Thymus (tissue), 11 donors: ENCODE data around the gene RSPH10B2. TPM values are rescaled to one million over a fixed set of nuclear protein-coding genes. Genes with fewer than 3 reads are reported as not detected.
"Not testable (repeated sequence)": the region's sequence is repeated elsewhere in the genome, so short reads cannot be mapped to it uniquely, and the experiment has no call there.

Experiments used
- DNase-seq, 9 donors: peaks; one replicate each; pipeline ENCODE4 v3.0.0-alpha.2; 2013; ENCODE audit warnings: low spot score in 9 of 9, low read depth in 6 of 9, missing footprints in 1 of 9
- H3K27ac ChIP-seq, 2 donors: one replicate each; pipeline ENCODE4 v1.5.1; 2013; ENCODE audit warnings: control low read depth in 1 of 2, low read depth in 1 of 2, low read length in 1 of 2, mild to moderate bottlenecking in 1 of 2, moderate library complexity in 1 of 2
- H3K27me3 ChIP-seq, 2 donors: one replicate each; pipeline ENCODE4 v1.5.1; 2013; ENCODE audit warnings: low read length in 1 of 2; ENCODE audit not compliant: control insufficient read depth in 2 of 2, insufficient read depth in 1 of 2
- H3K36me3 ChIP-seq, 2 donors: one replicate each; pipeline ENCODE4 v1.5.1; 2013; ENCODE audit warnings: low read length in 1 of 2, mild to moderate bottlenecking in 1 of 2, moderate library complexity in 1 of 2; ENCODE audit not compliant: control insufficient read depth in 2 of 2, insufficient read depth in 2 of 2
- H3K4me1 ChIP-seq, 2 donors: one replicate each; pipeline ENCODE4 v1.5.1; 2013; ENCODE audit warnings: low read length in 2 of 2; ENCODE audit not compliant: control insufficient read depth in 2 of 2, insufficient read depth in 2 of 2
- H3K4me3 ChIP-seq, 2 donors: one replicate each; pipeline ENCODE4 v1.5.1; 2013; ENCODE audit warnings: low read length in 2 of 2, control low read depth in 1 of 2, mild to moderate bottlenecking in 1 of 2
- H3K9me3 ChIP-seq, 2 donors: one replicate each; pipeline ENCODE4 v1.5.1; 2013; ENCODE audit warnings: low read length in 1 of 2, mild to moderate bottlenecking in 1 of 2; ENCODE audit not compliant: control insufficient read depth in 2 of 2, insufficient read depth in 1 of 2
- WGBS: extraction: QIAGEN DNeasy Blood & Tissue Kit; methylation state at CpG from one replicate; pipeline ENCODE4 v1.1.7; 2013; 5-methylcytosine and 5-hydroxymethylcytosine counted together
- polyA plus RNA-seq: library from polyadenylated mRNA; stranded (reverse); fragments of 200-250 nt; gene quantifications from one replicate; pipeline ENCODE4 v1.2.3, GENCODE V29; 2013
- total RNA-seq: library from RNA; stranded (reverse); fragments of 120-200 nt; gene quantifications from one replicate; pipeline ENCODE4 v1.2.4, GENCODE V29; 2013
- donor health status: healthy.

Gene RSPH10B2
- total and polyA plus RNA-seq, 2 donors, result 0.14 to 0.25 TPM

DNA sequence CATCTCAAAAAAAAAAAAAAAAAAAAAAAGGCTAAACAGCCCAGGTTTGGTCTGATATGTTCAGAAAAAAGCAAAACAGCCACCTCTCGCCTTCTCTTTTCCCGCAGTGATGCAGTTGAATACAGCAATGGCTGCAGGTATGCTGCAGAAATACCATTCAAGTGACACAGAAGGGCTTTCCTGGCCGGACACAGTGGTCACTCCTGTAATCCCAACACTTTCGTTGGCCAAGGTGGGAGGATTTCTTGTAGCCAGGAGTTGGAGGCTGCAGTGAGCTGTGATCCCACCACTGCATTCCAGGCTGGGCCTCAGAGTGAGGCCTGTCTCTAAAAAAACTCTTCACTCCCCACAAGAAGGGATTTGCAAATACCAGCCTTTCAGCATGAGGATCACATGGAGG lies 29.6 kb upstream of the RSPH10B2 start:
- not testable (repeated sequence) for H3K27me3 ChIP-seq, H3K36me3 ChIP-seq, H3K9me3 ChIP-seq, H3K4me3 ChIP-seq, DNase-seq, H3K27ac ChIP-seq, H3K4me1 ChIP-seq
- 87% methylated on average over 4 of the region's 4 CpGs for WGBS

DNA sequence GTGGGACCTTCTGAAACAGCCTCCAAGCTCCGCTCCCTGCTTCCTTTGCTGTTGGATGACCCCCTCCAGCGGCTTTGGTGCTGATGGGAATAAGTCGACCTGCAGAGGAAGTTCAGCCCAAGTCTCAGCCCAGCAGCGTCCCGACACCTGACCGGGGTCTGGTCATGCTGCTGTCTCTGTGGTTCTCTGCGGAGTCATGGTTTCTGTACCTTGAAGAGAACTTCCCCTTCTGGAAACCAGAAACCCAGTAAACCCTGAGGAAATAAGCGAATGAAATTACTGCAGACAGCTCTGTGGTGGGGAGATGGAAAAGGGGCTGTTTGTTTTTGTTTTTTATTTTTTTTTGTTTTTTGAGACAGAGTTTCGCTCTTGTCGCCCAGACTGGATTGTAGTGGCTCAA lies 28.9 kb upstream of the RSPH10B2 start:
- DNase-seq, result peak in 1 of 9 donors; percentile 37
- Histone ChIP-seq H3K4me3 (no peak overlapping the region), H3K4me1 (peaks cover 2 to 5% of the 10 kb centered on the region in 2 donors), H3K36me3 (no peaks in the 10 kb centered on the region), H3K27me3 (no peaks in the 10 kb centered on the region), H3K27ac (no peak overlapping the region), H3K9me3 (peaks cover 0 to 2% of the 10 kb centered on the region in 2 donors)
- 23% methylated on average over 10 of the region's 10 CpGs for WGBS

DNA sequence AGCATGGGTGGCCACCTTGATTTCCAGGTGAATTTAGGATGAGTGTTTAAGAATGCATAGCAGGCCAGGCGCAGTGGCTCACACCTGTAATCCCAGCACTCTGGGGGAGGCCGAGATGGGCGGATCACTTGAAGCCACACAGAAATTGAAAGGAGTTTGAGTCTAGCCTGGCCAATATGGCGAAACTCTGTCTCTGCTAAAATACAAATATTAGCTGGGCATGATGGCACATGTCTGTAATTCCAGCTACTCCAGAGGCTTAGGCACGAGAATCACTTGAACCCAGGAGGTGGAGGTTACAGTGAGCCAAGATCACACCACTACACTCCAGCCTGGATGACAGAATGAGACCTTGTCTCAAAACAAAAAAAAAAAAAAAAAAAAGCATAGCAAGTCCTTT lies 27.6 kb upstream of the RSPH10B2 start:
- H3K4me1 ChIP-seq, H3K9me3 ChIP-seq, H3K27ac ChIP-seq, H3K27me3 ChIP-seq, H3K36me3 ChIP-seq, DNase-seq, H3K4me3 ChIP-seq: not testable (repeated sequence)
- 96% methylated on average over 5 of the region's 5 CpGs for WGBS

DNA sequence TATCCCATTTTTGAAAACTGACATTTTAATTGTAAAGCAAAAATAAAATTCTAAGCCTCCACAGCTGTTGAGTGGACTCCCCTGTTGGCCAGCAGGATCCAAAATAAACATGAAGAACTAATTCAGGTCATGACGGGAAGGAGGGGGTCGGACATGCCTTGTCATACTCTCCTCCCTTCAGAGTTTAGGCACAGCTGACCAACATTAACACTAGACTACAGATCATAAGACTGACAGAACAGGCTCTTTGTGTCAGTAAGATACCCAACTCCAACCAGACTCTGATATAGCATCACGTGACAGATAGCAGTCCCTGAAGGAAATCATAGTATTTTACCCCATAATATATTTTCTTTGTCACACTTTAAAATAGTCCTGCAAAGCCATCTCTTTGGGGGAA lies 26.2 kb upstream of the RSPH10B2 start:
- DNase-seq, result no peak
- WGBS, result 97% methylated on average over 3 of the region's 3 CpGs
- Histone ChIP-seq H3K36me3 (peaks cover 3% of the 10 kb centered on the region in 2 donors), H3K27ac (no peak overlapping the region), H3K4me3 (no peak overlapping the region), H3K9me3 (peaks cover 0 to 2% of the 10 kb centered on the region in 2 donors), H3K4me1 (peaks cover 5 to 8% of the 10 kb centered on the region in 2 donors), H3K27me3 (no peaks in the 10 kb centered on the region)

DNA sequence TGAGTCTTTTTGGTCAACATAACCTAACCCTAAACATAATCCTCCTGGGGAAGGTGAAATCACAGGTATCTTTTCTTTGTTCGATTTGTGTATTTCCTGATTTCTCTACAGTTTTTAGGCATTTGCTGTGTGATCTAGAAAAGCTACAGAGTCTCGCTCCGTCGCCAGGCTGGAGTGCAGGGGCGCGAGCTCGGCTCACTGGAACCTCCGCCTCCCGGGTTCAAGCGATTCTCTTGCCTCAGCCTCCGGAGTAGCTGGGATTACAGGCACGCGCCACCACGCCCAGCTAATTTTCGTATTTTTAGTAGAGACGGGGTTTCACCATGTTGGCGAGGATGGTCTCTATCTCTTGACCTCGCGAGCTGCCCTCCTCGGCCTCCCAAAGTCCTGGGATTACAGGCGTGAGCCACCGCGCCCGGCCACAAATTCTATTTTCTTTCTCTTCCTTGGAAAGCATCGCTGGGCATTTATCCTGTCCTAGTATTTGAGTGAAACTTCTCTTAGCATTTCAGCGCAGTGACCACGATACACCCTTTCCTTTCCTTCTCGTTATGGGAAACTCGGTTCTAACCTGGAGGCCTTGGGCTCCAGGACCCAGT lies 24.9 kb upstream of the RSPH10B2 start:
- H3K27me3 ChIP-seq, H3K9me3 ChIP-seq, H3K4me1 ChIP-seq, DNase-seq: not testable (repeated sequence)
- 67% methylated on average over 29 of the region's 29 CpGs for WGBS
- peaks cover 11 to 13% of the 10 kb centered on the region in 2 donors for H3K36me3 ChIP-seq
- peak overlapping the region; percentile 69 to 99 for H3K4me3 ChIP-seq
- peak overlapping the region in 1 of 2 donors; percentile 89 for H3K27ac ChIP-seq

DNA sequence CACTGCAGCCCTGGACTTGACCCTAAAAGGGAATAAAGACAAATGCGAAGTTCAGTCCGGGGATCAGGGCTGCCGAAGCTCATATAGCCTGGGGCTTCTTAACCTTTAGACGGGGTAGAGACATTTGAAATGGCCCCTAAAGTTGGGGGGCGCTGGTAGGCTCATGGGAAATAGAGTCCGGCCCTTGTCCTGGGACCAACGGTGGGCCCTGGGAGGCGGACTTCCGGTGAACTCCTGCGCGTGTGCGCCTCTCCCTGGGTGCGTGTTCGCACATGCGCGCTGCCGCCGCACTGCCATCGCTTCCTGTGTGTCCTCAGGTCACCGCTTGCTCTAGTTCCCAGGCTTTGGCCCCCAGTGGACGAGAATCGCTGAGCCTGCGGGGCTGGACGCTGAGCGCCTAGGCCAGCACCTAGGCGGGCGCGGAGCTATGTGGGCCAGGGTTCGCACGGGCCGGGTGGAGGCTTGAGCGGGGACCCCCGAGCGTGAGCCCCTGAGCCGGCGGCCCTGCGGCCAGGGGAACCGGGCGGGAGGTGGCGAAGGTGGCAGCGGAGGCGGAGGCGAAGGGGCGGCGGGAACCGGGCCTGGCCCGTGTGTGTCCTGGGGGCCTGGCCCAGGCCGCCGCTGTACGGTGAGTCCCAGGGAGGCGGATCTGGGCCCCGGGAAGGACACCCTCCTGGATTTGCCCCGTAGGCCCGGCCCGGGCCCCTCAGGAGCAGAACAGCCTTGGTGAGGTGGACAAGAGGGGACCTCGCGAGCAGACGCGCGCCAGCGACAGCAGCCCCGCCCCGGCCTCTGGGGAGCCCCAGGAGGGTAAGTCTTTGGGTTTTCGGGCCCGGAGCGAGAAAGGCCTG lies 24.2 kb upstream of the RSPH10B2 start:
- peaks cover 13 to 15% of the 10 kb centered on the region in 2 donors for H3K36me3 ChIP-seq
- peaks cover 0 to 2% of the 10 kb centered on the region in 2 donors for H3K9me3 ChIP-seq
- peak overlapping the region; percentile 7 to 89 for H3K27ac ChIP-seq
- DNase-seq, result peak; percentile 70 to 92 (median 84)
- H3K4me1 ChIP-seq, result peaks cover 5 to 8% of the 10 kb centered on the region in 2 donors
- no peaks in the 10 kb centered on the region for H3K27me3 ChIP-seq
- H3K4me3 ChIP-seq, result peak overlapping the region; percentile 69 to 99
- 2% methylated on average over 66 of the region's 66 CpGs for WGBS

DNA sequence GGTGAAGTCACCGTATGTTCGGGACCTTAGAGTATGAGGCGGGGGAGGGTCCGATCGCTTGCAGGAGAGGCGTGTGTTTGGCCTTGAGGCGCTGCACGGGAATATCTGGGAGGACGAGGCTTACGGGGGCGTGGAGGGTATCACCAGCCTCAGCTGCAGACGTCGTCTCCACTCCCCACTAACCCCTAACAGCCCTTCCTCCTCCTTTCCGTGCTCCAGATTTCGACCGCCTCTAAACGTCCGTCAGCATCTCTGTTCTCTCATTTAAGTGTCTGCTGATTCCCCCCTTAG lies 23.6 kb upstream of the RSPH10B2 start:
- H3K4me1 ChIP-seq, result peaks cover 5 to 8% of the 10 kb centered on the region in 2 donors
- no peaks in the 10 kb centered on the region for H3K27me3 ChIP-seq
- peak overlapping the region in 1 of 2 donors; percentile 7 for H3K27ac ChIP-seq
- H3K9me3 ChIP-seq, result peaks cover 0 to 2% of the 10 kb centered on the region in 2 donors
- WGBS, result 4% methylated on average over 18 of the region's 18 CpGs
- peaks cover 19 to 20% of the 10 kb centered on the region in 2 donors for H3K36me3 ChIP-seq
- DNase-seq, result peak in 1 of 9 donors; percentile 16
- H3K4me3 ChIP-seq, result peak overlapping the region; percentile 69 to 99

DNA sequence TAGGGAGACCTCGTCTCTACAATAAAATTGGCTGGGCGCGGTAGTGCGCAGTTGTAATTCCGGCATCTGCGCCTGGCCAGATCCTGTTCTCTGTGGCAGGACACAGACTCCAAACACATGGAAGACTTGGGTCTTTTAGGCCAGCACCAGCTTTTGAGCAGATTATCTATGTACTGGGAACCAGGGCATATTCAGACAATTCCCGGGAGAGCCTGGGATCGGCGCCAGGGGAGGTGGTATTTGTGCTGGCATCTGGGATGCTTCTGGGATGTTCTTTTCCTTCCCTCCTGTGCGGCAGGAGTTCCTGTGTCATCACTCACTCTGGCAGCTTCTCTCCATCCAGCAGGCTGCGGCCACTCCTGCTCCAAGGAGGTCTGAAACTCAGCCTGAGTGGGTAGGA lies 15.5 kb upstream of the RSPH10B2 start:
- 98% methylated on average over 6 of the region's 11 CpGs for WGBS
- peaks cover 27 to 30% of the 10 kb centered on the region in 2 donors for H3K36me3 ChIP-seq
- not testable (repeated sequence) for H3K4me3 ChIP-seq, H3K9me3 ChIP-seq, DNase-seq, H3K27ac ChIP-seq, H3K4me1 ChIP-seq, H3K27me3 ChIP-seq

DNA sequence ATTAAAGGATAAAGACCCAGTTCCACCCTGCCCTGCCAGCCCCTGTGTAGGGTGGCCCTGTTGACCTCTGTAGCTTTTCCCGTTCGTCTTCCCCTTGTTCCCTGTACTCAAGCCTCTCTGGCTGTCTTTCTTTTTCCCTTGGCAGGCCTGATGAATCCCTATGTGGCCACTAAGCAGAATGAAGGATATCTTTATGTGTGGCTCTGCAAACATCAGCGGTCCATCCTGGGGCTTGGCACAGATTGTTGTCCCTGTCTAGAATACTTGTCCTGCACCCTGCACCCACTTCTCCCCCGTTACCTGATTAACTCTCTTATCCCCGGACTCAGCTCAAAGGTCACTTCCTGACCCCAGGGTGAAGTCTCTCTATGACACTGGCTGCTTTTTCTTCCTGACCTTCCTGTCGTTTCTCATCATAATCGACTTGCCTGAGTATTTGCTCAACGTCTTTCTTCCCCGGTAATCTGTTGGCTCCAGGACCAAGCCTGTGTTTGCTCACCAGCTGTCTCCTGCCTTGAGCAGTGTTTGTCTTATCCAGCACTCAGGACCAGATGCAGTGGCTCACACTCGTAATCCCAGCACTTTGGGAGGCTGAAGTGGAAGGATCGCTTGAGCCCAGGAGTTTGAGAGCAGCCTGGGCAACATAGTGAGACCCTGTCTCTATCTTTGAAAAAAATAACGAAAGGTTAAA lies 9.3 kb upstream of the RSPH10B2 start:
- not testable (repeated sequence) for H3K9me3 ChIP-seq, H3K27me3 ChIP-seq, H3K27ac ChIP-seq, H3K4me3 ChIP-seq, DNase-seq, H3K4me1 ChIP-seq, H3K36me3 ChIP-seq
- WGBS, result 100% methylated on average over 1 of the region's 12 CpGs
